ENCODE results near the gene CPVL.

DNA sequence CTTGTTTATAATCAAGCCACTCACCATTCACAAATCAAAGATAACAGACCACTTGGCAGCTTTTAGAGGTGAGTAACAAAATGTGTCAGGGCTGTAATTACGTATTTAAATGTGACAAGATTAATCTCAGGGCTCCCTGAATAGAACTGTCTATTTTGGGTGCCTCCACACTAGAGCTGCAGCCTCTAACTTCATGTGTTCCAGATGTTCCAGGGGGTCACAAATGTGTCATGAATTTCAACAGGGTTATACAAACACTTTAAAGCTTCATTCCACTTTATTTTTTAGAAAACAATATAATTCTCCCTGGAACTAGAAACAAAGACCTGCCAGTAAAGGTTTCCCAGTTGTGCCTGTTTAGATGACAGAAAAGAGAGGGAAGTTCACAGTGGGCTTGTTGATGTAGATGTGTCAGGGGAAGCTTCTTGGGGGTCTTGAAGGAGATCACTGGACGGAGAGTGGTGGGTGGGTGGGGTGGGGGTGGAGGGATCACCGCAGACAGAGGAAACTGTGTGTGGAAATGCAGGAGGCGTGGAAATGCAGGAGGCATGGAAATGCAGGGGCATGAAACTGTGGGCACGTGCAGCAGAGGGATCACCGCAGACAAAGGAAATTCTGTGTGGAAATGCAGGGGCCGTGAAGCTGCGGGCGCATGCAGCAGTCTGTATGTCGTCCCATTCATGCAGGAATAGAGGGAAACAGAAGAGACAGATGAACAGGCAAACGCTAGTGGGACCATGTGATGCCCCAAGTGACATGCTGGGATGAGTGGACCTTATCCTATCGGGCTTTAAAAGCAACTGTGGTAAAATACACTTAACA, 146.2 kb downstream of the CPVL start:
- TF ChIP-seq, protein P1, sequence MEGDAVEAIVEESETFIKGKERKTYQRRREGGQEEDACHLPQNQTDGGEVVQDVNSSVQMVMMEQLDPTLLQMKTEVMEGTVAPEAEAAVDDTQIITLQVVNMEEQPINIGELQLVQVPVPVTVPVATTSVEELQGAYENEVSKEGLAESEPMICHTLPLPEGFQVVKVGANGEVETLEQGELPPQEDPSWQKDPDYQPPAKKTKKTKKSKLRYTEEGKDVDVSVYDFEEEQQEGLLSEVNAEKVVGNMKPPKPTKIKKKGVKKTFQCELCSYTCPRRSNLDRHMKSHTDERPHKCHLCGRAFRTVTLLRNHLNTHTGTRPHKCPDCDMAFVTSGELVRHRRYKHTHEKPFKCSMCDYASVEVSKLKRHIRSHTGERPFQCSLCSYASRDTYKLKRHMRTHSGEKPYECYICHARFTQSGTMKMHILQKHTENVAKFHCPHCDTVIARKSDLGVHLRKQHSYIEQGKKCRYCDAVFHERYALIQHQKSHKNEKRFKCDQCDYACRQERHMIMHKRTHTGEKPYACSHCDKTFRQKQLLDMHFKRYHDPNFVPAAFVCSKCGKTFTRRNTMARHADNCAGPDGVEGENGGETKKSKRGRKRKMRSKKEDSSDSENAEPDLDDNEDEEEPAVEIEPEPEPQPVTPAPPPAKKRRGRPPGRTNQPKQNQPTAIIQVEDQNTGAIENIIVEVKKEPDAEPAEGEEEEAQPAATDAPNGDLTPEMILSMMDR (IDR thresholded peaks at IDR 0.05): no peak
- TF ChIP-seq EZH2phosphoT487 (IDR thresholded peaks at IDR 0.05): no peak

Data from neural progenitor cell (in vitro differentiated cells).